GM18505 (cell line): ENCODE results near the gene SPNS2.

ENCODE experiments used
- ATAC-seq: cut with Tn5 transposase; IDR thresholded peaks from one replicate; pipeline ENCODE4 v1.9.1; 2021; ENCODE audit not compliant: unreplicated experiment
- POLR2A ChIP-seq: IDR thresholded peaks from 4 replicates; pipeline ENCODE4 v1.6.1; 2011; ENCODE audit warnings: borderline replicate concordance; ENCODE audit not compliant: insufficient read depth, insufficient read length; ENCODE audit errors: extremely low read depth

The SPNS2 gene

GRCh38 chr17:4501295-4501949 is 2.7 kb downstream of the SPNS2 start:
- no peak for ATAC-seq
- TF ChIP-seq POLR2A: no peak

- no peak for ATAC-seq
- TF ChIP-seq POLR2A: no peak
These were observed 3.9 kb downstream of the SPNS2 start for GRCh38 chr17:4502466-4503154.

GRCh38 chr17:4503283-4504025 is 4.8 kb downstream of the SPNS2 start:
- no peak for ATAC-seq
- TF ChIP-seq POLR2A: no peak

GRCh38 chr17:4504188-4504587 is 5.5 kb downstream of the SPNS2 start:
- ATAC-seq: no peak
- TF ChIP-seq POLR2A: no peak

- ATAC-seq: no peak
These were observed 6.5 kb downstream of the SPNS2 start for GRCh38 chr17:4505187-4505586.

GRCh38 chr17:4506175-4506813 is 7.6 kb downstream of the SPNS2 start:
- no peak for ATAC-seq
- no peak for TF ChIP-seq POLR2A

More at GRCh38 chr17:4505187-4505586, 6.5 kb downstream of the SPNS2 start:
- TF ChIP-seq POLR2A: no peak

- no peak for ATAC-seq
- no peak for TF ChIP-seq POLR2A
These were observed 8.2 kb downstream of the SPNS2 start for GRCh38 chr17:4506892-4507291.

- ATAC-seq: no peak
- no peak for TF ChIP-seq POLR2A
These were observed 8.9 kb downstream of the SPNS2 start for GRCh38 chr17:4507361-4508111.

GRCh38 chr17:4508207-4508606 is 9.5 kb downstream of the SPNS2 start:
- ATAC-seq: no peak

GRCh38 chr17:4509401-4509800 is 10.7 kb downstream of the SPNS2 start:
- TF ChIP-seq POLR2A: no peak
- no peak for ATAC-seq

More at GRCh38 chr17:4508207-4508606, 9.5 kb downstream of the SPNS2 start:
- TF ChIP-seq POLR2A: no peak

- TF ChIP-seq POLR2A: no peak
- ATAC-seq: no peak
These were observed 11.4 kb downstream of the SPNS2 start for GRCh38 chr17:4509923-4510617.

GRCh38 chr17:4510618-4510941 is 11.9 kb downstream of the SPNS2 start:
- no peak for ATAC-seq
- TF ChIP-seq POLR2A: no peak

GRCh38 chr17:4511199-4511932 is 12.7 kb downstream of the SPNS2 start:
- no peak for TF ChIP-seq POLR2A
- ATAC-seq: no peak
